Mesodermal cell (in vitro differentiated cells): Measurements from ENCODE around the gene CACNA1B.
"Not testable (repeated sequence)": the region's sequence is repeated elsewhere in the genome, so short reads cannot be mapped to it uniquely, and the experiment has no call there.

Experiments
- H3K27ac ChIP-seq: 2 replicates; pipeline ENCODE4 v1.7.0; 2013; ENCODE audit warnings: mild to moderate bottlenecking, low read depth, low read length, moderate library complexity; ENCODE audit not compliant: severe bottlenecking
- H3K36me3 ChIP-seq: 2 replicates; pipeline ENCODE4 v1.7.1; 2013; ENCODE audit warnings: mild to moderate bottlenecking, low read length, moderate library complexity; ENCODE audit not compliant: control insufficient read depth, insufficient read depth
- H3K4me1 ChIP-seq: one replicate; pipeline ENCODE4 v1.7.1; 2013; ENCODE audit warnings: mild to moderate bottlenecking, low read length; ENCODE audit not compliant: insufficient read depth, control insufficient read depth, poor library complexity, severe bottlenecking
- H3K4me3 ChIP-seq: 2 replicates; pipeline ENCODE4 v1.7.0; 2013; ENCODE audit warnings: low read length, control low read depth, mild to moderate bottlenecking; ENCODE audit not compliant: insufficient read depth, poor library complexity, severe bottlenecking; ENCODE audit errors: extremely low read depth
- H3K9me3 ChIP-seq: 2 replicates; pipeline ENCODE4 v1.7.1; 2013; ENCODE audit warnings: mild to moderate bottlenecking, low read length, moderate library complexity; ENCODE audit not compliant: control insufficient read depth
- WGBS, 2 experiments: methylation state at CpG; one replicate each; pipeline ENCODE4 v1.1.5; 2013; ENCODE audit warnings: missing lambda C conversion rate in 2 of 2; ENCODE audit not compliant: insufficient coverage in 2 of 2; 5-methylcytosine and 5-hydroxymethylcytosine counted together

CACNA1B gene

DNA sequence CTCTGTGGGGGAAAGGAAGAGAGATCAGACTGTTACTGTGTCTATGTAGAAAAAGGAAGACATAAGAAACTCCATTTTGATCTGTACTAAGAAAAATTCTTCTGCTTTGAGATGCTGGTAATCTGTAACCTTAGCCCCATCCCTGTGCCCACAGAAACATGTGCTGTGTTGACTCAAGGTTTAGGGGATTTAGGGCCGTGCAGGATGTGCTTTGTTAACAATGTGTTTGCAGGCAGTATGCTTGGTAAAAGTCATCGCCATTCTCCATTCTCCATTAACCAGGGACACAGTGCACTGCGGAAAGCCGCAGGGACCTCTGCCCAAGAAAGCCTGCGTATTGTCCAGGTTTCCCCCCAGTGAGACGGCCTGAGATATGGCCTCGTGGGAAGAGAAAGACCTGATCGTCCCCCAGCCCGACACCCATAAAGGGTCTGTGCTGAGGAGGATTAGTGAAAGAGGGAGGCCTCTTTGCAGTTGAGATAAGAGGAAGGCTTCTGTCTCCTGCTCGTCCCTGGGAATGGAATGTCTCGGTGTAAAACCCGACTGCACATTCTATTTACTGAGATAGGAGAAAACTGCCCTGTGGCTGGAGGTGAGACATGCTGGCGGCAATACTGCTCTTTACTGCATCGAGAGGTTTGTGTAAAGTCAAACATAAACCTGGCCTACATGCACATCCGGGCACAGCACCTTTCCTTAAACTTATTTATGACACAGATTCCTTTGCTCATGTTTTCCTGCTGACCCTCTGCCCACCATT, 255.5 kb downstream of the CACNA1B start:
- not testable (repeated sequence) for H3K4me1 ChIP-seq, H3K4me3 ChIP-seq, H3K27ac ChIP-seq, H3K9me3 ChIP-seq, H3K36me3 ChIP-seq
- 71 to 90% methylated on average over 2 to 5 of the region's 15 CpGs for WGBS, 2 experiments

DNA sequence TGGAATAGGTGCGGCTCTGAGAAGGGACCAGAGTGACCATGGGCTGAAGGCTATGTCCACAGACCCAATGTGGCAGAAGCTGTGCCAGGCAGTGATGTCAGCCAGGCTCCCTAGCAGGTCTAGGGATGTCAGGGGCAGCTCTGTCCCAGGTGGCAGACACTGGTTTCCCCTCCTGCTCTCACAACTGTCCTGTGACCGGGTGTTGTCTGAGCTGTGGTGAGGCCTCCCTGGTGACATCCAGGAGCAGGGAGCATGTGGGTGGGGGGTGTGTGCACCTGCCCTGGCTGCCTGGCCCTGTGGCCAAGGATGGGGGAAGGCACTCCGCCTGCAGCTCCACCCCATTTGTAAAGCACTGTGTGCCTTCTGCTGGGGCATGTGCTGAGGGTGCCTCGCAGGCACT, 257.0 kb downstream of the CACNA1B start:
- H3K27ac ChIP-seq, H3K4me3 ChIP-seq, H3K36me3 ChIP-seq, H3K4me1 ChIP-seq, H3K9me3 ChIP-seq: not testable (repeated sequence)
- WGBS, 2 experiments = 100% methylated on average over 1 of the region's 4 CpGs; no CpG with 5 or more reads in 1 of the 2 experiments

DNA sequence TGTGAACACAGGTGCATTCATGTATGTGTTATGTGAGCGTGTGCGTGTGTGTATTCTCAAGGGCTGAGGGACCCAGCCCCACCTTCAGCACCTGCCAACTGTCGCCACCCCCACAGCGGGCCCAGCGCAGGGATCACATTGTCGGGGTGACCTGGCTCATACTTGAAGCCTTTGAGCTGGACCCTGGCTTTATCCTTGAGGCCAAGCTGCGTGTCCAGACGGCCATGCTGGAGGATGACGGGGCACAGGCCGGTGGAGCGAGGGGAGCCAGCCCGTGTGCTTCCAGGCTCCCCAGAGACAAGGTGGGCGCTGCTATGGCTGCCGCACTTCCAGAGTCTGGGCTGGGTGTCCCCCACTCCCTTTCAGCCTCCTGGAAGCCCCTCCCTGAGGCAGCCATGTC, 261.5 kb downstream of the CACNA1B start:
- H3K4me3 ChIP-seq, H3K36me3 ChIP-seq, H3K9me3 ChIP-seq, H3K4me1 ChIP-seq, H3K27ac ChIP-seq: not testable (repeated sequence)
- 59 to 81% methylated on average over 5 to 14 of the region's 14 CpGs for WGBS, 2 experiments

DNA sequence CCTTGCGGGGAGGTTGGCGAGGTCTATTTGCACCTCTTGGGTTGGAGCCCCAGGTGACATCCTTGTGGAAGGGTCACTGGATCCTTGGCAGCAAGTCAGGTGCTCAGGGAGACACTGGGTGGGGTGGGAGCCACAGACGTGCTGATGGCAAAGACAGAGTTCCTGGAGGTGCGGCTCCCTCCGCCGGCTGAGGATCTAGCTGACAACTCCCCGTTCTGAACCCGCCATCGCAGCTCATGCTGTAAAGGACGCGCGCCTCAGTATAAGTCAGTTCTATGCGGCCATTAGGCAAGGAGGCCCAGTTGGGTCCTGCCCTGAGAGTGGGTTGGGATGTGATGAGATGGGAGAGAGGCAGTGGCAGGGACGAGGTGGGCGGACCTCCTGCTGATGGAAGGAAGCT, 263.4 kb downstream of the CACNA1B start:
- not testable (repeated sequence) for H3K4me1 ChIP-seq, H3K27ac ChIP-seq, H3K4me3 ChIP-seq, H3K9me3 ChIP-seq, H3K36me3 ChIP-seq
- 88% methylated on average over 4 to 10 of the region's 15 CpGs for WGBS, 2 experiments

DNA sequence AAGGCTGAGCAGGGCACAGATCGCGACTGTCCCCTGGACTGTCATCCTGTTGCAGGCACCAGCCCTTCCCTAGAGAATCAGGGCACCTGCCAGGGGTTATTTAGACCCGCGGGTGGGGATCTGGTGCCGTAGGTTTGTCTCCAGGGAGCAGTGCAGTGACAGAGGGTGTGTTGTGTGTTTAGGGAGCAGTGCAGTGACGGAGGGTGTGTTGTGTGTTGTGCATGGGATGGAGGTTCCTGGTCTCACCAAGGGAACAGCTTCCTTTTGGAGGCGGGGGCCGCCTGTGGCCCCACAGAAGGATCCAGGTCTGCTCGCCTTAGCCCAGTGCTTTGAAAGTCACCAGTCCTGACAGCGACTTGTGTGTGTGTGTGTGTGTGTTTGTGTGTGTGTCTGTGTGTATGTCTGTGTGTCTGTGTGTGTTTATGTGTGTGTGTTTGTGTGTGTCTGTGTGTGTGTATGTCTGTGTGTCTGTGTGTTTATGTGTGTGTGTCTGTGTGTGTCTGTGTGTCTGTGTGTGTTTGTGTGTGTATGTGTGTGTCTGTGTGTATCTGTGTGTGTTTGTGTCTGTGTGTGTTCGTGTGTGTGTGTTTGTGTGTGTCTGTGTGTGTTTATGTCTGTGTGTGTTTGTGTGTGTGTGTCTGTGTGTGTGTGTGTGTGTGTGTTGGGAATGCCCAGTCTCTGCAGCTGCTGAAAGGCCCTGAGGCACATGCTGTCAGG, 265.1 kb downstream of the CACNA1B start:
- not testable (repeated sequence) for H3K9me3 ChIP-seq, H3K36me3 ChIP-seq, H3K27ac ChIP-seq, H3K4me3 ChIP-seq, H3K4me1 ChIP-seq
- WGBS, 2 experiments = 56 to 61% methylated on average over 2 to 5 of the region's 11 CpGs

DNA sequence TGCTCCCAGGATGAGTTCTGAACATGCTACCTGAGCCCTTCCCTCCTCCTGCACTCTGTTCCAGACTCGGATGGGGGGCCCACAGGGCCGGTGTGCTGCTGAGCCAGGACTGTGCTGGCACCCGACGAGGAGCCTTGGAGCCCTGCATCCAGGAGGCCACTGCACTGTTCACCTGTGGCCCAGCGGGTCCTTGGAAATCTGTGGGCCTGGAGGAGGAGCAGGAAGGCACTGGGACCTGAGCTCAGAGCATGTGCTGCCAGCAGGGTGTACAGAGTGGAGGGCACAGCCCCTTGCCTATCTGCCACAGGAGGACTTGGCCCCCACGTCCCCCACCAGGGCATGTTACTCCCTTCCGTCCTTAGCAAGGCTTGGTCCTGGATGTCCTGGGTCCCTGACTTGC, 265.9 kb downstream of the CACNA1B start:
- not testable (repeated sequence) for H3K36me3 ChIP-seq, H3K4me1 ChIP-seq, H3K27ac ChIP-seq, H3K9me3 ChIP-seq, H3K4me3 ChIP-seq
- 54 to 67% methylated on average over 3 to 7 of the region's 7 CpGs for WGBS, 2 experiments

DNA sequence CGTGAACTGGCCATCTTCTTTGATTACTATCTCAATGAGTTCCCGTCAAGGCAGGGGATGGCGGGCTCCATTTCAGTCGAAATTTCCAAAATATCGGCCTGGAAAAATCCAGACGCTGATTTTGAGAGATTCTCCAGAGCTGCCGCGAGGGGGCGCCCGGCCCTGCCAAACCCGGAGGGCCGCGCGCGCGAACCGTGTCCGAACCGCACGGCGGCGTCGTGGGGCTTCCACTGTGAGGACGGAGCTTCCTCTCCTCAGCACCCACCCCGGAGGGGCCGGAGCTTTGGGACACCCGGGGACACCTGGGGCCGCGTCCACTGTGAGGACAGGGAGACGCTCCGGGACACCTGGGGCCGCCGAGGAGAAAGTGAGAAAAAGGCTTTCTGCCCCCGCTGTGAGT, 270.0 kb downstream of the CACNA1B start:
- H3K4me3 ChIP-seq, H3K36me3 ChIP-seq, H3K4me1 ChIP-seq, H3K27ac ChIP-seq, H3K9me3 ChIP-seq: not testable (repeated sequence)
- WGBS, 2 experiments = no CpG with 5 or more reads among the region's 34 CpGs

DNA sequence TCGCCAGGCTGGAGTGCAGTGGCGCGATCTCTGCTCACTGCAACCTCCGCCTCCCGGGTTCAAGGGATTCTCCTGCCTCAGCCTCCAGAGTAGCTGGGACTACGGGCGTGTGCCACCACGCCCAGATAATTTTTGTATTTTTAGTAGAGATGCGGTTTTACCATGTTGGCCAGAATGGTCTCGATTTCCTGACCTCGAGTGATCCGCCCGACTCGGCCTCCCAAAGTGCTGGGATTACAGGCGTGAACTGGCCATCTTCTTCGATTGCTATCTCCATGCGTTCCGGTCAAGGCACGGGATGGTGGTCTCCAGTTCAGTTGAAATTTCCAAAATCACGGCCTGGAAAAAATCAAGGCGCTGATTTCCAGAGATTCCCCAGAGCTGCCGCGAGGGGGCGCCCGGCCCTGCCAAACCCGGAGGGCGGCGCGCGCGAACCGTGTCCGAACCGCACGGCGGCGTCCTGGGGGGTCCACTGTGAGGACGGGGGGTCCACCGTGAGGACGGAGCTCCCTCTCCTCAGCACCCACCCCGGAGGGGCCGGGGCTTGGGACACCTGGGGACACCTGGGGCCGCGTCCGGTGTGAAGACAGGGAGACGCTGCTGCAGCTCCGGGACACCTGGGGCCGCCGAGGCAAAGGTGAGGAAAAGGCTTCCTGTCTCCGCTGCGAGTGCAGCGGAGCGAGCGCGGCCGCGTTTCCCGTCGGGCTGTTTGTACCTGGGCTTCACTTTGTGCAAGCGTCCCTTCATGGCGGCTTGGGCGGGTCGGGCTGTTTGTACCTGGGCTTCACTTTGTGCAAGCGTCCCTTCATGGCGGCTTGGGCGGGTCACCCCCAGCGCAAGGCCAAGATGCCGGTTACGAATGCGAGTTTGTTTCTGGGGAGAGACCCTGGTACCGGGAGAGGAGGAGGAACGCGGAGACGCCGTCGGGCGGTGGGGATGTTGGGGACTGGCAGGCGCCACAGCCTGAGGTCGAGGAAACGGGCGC, 272.4 kb downstream of the CACNA1B start:
- not testable (repeated sequence) for H3K4me1 ChIP-seq, H3K9me3 ChIP-seq, H3K27ac ChIP-seq, H3K36me3 ChIP-seq
- WGBS, 2 experiments = 81 to 83% methylated on average over 37 to 53 of the region's 81 CpGs
- peak overlapping the region; percentile 25 for H3K4me3 ChIP-seq

DNA sequence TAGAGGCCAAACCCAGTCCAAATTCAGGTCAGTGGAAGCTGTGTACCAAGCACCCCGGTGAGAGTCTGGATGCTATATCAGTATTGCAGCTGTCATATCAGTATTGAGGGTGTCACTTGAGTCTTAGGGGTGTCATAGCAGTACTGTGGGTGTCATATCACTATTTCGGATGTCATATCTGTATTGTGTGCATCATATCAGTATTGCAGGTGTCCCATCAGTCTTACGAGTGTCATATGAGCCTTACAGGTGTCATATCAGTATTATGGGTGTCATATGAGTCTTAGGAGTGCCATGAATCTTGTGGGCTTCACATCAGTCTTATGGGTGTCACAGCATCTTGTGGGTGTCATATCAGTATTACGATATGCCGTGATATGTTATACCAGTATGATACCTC, 278.2 kb downstream of the CACNA1B start:
- H3K36me3 ChIP-seq, H3K27ac ChIP-seq, H3K9me3 ChIP-seq, H3K4me3 ChIP-seq, H3K4me1 ChIP-seq: not testable (repeated sequence)
- 53 to 63% methylated on average over 3 of the region's 5 CpGs for WGBS, 2 experiments

DNA sequence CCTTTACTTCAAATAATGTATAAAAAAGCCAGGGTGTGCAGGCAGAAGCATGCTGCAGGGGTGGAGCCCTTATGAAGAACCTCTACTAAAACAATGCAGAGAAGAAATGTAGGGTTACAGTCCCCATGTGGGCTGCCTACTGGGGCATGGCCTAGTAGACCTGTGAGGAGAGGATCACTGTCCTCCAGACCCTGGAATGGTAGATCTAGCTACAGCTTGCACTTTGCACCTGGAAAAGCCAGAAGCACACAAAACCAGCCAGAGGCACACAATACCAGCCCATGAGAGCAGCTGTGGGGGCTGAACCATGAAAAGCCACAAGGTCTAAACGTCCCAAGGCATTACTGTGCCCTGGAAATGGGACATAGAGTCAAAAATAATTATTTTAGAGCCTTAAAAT, 289.2 kb downstream of the CACNA1B start:
- not testable (repeated sequence) for H3K9me3 ChIP-seq, H3K27ac ChIP-seq, H3K4me3 ChIP-seq, H3K4me1 ChIP-seq, H3K36me3 ChIP-seq
- no CpG with 5 or more reads among the region's 1 CpG for WGBS, 2 experiments
